LoVo (cell line): ENCODE data around the gene OCIAD1.
"Not testable (repeated sequence)": the region's sequence is repeated elsewhere in the genome, so short reads cannot be mapped to it uniquely, and the experiment has no call there.

Source experiments
- DNase-seq: peaks from one replicate; pipeline ENCODE4 v3.0.0-alpha.2; 2016; ENCODE audit warnings: low spot score

Gene OCIAD1, protein sequence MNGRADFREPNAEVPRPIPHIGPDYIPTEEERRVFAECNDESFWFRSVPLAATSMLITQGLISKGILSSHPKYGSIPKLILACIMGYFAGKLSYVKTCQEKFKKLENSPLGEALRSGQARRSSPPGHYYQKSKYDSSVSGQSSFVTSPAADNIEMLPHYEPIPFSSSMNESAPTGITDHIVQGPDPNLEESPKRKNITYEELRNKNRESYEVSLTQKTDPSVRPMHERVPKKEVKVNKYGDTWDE

DNA sequence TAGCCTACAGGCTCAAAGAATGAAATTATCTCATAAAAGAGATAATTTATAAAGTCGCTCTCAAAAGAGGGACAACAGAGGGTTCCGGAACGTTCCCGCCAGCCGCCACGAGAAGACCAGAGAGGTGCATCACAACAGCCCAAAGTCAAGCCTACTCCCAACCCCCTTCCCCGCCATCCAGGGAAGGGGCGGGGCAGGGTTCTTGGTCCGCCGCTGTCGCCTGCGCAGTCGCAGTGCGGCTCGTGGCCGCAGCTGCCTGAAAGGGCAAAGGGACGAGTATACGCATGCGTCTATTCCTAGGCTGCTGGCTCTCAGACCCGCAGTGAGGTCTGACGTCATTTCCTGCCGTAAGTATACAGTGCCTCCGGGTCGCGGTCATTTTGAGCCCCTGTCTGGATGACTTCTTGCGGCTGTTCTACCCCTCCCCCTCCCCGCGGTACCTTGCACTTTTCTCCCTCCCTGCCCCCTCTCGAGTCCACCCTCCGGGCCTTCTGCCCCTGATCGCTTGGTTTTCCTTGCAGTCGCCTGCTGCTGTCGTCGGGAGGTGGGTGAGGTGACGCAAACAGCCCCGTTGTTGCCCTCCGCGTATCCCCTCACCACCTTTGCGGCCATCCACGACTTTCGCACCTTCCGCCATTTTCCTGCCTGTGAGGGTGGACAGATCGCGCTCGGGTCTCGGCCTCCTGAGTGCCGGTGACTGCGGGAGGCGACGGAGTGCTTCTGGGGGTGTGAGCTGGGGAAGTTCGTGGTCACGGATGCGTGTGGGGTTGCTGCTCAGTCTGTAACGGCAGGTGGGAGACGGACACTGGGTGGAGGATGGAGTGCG is at the start of gene OCIAD1:
TSS of gene OCIAD1 (plus strand) at position 383 of the 826 bp plus-strand sequence. CDS start 1,537 bp downstream, outside the sequence.
- peak; percentile 99 for DNase-seq

DNA sequence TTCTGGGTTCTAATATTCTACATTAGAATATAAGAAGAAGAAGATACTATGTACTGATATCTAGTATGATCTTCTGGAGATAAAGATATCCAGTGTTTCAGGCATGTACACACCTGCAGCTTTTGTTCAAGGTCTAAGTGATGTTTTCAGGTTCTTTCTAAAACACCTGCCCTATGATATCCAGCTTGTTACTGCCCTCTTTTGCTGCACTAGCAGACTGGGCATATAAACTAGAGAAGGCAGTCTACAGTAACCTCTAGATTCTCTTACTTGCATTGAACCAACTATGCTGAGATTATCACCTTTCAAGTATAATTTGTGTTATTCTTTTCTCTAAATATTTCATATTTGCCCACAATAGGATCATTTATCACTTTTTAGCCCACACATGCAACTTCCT is 48.9 kb upstream of the OCIAD1 start:
- DNase-seq, result no peak

DNA sequence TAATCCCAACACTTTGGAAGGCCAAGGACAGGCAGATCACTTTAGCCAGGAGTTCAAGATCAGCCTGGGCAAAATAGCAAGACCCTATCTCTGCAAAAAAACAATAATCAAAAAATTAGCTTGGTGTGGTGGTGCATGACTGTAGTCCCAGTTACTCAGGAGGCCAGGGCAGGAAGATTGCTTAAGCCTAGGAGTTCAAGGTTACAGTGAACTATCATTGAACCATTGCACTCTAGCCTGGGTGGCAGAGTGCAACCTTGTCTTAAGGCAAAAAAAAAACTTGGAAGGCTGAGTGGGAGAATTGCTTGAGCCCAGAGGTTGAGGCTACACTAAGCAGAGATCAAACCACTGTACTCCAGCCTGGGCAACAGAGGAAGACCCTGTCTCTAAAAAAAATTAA is 45.6 kb upstream of the OCIAD1 start:
- no peak for DNase-seq

DNA sequence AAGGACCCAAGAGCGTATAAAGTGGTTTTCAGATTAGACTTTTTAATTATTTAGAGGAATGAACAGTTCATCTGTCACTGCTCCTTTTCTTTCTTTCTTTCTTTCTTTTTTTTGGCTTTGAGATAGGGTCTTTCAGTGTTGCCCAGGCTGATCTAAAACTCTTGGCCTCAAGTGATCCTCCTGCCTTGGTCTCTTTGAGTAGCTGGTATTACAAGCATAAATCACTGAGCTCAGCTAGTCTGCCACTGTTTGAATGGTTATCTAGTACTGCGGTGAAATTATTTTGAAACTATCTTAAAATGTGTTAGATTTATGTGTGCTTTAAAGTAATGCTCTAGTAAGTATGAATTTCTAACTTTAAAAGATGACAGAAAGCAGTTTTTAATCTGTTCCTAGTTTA is 44.3 kb upstream of the OCIAD1 start:
- DNase-seq, result no peak

DNA sequence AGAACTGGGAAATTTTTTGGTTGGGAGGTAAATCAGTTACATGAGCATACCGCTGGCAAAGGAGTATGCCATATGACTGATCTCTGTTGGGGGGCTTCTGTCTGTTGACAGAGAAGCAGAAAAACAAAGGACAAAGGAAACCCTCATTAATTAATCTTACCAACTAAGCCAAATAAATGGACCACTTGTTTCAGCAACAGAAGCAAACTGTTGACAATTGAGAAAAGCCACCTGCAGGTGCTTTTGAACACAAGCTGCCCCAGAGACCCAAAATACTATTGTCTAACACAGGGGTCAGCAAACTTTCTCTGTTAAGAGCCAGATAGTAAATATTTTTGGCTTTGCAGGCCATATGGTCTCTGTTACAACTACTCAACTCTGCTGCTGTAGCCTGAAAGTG is 43.8 kb upstream of the OCIAD1 start:
- no peak for DNase-seq

DNA sequence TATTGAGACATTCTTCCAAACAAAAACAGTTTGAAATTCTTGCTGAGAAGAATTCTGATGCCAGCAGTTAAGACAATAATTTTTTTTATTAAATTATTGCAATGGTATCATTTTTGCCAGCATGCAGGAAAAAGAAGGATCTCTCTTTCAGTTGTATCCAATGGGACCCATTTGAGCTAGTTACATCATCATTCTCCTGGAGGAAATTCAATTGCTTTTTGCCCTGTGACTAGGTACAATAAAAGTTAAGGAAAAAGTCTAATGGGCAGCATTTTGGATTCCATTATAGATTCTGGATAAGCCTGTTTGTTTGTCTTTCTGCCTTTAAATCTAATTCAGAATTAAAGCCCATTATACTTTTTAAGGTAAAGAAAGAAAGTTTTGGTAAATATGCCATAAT is 40.3 kb upstream of the OCIAD1 start:
- no peak for DNase-seq

DNA sequence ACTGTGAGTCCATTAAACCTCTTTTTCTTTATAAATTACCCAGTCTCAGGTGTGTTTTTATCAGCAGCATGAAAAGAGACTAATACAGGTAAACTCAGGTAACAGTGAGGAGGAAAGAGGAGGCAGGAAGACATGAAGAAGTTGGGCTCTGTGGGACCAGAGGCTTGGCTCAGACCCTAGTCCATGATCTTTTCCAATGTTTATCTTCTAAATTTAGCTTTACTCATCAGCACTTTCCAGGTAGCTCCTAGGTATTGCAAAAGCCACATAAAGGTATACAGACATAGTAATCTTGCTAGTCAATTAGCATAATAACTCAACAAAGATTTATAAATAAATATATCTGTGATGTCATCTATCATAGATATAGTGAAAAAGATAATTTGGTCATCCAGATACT is 39.6 kb upstream of the OCIAD1 start:
- DNase-seq, result no peak

DNA sequence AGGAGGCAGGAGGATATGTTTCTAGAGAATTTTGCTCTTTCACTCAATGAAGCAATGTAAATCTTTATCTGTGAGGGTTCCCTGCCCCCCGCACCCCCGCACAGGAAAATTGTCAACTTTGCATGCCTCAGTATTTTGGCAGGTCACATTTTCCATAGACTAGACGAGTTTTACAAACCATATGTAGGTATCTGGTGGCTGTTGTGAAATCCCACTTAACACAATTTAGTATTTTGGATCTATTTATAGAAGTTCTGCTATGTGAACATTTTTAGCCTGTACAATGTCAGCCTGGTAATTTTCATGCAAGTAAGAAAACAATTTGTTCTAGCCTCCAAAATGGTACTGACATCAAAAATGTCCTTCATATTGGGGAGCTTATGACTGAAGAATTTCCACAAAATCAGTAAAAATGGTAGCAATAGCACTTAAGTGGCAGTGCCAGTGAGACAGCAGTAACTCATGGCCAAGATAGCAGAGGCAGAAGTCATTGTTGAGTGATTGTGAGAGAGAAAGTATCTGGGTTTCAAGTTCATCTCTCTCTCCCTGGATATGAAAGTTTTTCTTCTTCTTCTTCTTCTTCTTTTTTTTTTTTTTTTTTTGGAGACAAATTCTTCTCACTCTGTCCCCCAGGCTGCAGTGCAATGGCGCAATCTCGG is 38.4 kb upstream of the OCIAD1 start:
- no peak for DNase-seq

DNA sequence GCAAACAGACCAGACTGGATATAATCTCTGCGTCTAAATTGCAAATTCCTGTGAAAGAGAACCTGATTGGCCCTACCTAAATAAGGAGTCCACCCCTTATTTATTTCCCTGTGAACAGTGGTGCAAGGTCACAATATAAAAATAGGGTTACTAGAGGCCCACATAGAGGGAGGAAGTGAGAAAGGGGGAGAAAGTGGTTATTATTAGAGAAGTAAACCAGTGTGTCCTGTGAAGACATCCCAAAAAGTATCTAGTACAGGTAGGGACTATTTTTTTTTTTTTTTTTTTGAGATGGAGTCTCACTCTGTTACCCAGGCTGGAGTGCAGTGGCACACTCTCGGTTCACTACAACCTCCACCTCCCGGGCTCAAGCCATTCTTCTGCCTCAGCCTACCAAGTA is 35.8 kb upstream of the OCIAD1 start:
- no peak for DNase-seq

DNA sequence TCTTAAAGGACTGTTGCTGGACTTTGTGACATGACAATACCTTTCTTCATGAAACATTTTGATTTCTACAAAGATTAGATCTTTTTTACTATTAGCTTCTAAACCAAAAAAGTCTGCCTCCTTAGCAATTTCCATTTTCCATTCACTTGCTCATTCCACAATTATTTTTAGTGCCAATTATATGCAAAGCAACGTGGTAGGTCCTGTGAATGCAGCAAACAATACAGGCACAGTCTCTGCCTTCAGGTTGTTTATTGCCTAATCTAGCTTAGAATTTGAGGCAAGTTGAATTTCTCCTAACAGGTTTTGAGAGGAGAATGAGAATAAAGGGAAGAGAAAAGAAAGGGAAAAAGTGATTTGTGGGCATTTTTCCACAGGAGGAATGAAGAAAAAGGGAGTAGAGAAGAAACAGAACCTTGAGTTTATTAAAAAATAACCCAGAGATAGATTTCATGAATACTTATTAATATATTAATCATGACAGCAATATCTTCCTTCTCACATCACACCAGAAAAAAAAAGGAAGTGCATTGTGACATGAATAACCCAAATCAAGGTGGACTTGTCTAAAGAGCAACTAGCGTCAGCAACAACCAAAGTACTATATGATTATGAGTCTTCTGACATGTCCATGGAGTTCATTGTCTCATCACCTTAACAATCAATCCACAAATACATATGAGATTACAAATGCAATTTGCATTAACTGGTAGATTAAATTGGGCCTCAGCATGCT is 34.5 kb upstream of the OCIAD1 start:
- no peak for DNase-seq

DNA sequence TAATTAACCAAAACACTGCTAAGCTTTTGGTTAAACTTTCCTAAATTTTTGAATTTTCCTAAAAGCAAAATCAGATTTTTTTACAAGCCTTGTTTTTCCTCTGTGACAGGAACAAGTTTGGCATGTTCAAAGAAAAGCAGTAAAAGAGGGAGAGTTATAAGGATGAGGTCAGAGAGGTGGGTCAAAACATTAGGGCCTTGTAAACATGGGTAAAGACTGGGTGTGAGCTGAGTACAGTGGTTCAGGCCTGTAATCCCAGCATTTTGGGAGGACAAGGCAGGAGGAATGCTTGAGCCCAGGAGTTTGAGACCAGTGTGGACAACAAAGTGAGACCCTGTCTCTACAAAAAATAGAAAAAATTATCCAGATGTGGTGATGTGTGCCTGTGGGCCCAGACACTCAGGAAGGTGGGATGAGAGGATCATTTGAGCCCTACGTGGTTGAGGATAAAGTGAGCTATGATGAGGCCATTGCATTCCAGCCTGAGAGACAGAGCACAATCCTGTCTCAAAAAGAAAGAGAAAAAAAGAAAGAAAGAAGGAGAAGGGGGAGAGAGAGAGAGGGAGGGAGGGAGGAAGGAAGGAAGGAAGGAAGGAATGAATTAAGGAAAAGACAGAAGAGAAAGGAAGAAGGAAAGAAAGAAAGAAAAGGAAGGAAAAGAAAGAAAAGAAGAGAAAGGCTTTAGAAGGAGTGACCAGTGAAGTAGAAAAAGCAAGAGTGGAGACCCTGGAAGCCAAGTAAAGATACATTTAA is 33.8 kb upstream of the OCIAD1 start:
- no peak for DNase-seq

DNA sequence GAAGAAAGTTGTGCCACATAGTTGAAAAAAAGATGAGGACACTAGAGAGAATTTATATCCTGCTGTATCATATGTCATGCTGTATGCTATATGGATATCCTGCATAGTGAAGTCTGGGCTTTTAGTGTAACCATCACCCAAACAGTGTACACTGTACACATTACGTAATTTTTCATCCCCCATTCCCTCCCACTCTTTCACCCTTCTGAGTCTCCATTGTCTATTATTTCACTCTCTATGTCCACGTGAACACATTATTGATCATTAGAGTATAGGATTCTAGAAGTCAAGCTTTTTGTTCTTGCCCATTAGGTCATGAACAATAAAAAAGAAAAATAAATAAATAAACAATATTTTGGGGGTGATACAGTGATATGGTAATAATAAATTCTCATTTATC is 32.8 kb upstream of the OCIAD1 start:
- DNase-seq, result no peak

DNA sequence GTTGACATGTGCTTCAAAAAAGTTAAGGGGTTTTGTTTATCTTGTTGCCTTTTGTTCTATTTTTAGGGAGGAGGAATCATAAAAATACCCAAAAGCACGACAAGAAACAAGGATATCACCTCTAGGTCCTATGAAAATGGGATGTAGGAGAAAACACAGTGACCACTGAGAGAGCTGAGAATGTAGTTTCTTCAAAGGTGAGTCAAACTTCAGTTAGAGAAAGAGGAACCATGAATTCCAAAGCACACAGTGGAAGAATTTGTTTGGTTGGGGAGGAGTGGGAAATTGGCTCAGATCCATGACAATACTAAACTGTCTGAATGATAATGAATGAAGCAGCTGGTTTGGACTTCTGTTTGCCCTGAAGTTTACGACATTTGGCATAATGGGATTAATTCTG is 31.7 kb upstream of the OCIAD1 start:
- DNase-seq, result no peak

DNA sequence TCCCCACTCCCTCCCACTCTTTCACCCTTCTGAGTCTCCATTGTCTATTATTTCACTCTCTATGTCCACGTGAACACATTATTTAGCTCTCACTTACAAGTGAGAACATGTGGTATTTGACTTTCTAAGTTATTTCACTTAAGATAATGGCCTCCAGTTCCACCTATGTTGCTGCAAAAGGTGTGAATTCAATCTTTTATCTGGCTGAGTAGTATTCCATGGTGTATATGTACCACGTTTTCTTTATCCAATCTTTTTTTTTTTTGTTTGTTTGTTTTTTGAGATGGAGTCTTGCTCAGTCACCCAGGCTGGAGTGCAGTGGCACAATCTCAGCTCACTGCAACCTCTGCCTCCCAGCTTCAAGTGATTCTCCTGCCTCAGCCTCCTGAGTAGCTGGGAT is 30.7 kb upstream of the OCIAD1 start:
- not testable (repeated sequence) for DNase-seq

DNA sequence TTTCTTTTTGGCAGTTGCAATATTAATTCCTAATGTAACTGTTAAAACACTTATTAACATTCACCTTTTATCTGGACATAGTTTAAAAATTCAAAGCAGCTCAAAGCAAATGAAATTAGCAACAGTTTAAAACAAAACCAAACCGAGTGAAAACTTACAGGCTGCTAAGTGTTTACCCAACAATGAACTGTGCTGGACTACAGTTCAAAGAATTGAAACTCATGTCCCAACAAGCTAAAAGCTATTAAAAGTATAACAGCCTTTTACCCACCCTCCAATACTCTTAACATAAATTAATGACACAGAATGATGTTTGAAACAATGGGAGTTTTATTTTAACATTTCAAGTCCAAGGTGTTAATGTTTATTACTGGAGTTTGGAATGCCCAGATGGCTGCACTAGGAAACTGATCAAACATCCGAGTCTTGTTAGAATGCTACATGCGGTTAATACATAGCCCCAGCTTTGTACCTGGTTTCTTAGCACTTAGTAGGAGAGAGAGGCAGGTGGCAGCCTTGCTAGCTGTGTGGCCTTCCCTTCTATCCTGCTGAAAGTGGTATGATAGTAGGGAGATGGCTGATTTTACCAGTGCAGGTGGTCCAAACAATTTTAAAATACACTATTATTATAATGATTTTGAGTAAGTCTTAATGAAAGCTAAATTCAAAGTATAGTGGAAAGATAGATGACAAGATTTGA is 29.7 kb upstream of the OCIAD1 start:
- no peak for DNase-seq

DNA sequence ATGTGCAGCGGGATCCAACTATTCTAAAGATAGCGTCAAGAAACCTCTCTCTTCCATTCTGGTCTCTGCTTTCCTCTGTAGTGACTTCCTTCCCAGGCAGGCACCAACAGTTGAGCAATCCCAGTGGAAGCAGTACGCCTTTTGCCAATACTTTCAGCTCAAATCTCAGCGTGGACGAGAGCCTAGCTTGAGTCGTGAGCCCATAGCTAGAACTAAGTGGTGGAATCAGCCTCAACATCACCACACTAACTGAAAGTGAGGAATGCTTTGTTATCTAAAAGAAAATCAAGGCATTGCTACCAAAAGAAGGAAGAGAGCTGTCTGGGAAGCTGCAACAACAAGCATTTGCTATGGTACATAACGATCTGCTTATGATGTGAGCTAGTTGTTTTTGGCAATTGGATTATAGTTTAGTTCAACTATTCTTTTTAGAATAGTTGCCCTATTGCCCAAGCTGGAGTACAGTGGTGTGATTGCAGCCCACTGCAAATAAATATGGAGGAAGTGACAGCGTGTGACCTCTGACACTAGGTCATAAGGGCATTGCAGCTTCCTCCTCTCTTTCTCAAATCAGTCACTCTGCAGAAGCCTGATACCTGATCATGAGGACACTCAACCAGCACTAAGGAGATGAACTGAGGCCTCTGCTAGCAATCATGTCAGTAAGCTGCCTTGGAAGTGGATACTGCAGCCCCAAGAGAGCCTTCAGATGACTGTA is 26.1 kb upstream of the OCIAD1 start:
- no peak for DNase-seq

DNA sequence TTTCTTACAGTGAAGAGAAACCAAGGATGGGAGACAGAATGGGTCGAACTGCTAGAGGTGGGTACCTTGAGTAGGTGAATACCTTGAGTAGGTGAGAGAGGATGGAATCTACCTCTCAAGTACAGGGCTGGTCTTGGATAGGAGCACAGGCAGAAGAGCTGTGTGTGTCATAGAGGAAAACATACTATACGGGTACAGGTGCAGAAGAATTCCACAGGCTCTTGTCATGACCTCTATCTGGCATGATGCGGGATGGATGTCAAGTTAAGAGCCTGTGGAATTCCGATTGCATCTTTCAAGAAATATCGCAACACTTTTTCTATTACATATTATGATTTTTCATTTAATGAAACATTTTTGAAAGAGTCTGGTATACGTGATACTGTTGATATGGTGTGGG is 18.0 kb upstream of the OCIAD1 start:
- no peak for DNase-seq

DNA sequence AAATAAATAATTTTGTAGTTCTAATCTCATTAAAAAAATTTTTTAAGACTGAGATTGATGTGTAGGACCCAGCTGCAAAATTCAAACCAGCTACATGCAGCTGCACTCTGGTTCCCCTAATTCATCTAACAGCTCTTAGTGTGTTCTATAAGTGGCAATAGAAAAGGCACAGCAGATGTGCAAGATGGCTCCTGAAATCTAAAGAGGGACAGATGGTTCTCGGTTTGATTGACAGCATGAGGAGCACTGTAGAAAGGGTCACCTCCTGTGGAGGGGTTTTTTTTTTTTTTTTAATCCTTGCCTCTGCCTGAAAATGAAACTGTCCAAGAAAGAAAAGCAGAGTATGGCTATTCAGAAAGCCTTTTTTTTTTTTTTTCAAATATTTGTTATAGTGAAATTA is 16.9 kb upstream of the OCIAD1 start:
- DNase-seq, result no peak

DNA sequence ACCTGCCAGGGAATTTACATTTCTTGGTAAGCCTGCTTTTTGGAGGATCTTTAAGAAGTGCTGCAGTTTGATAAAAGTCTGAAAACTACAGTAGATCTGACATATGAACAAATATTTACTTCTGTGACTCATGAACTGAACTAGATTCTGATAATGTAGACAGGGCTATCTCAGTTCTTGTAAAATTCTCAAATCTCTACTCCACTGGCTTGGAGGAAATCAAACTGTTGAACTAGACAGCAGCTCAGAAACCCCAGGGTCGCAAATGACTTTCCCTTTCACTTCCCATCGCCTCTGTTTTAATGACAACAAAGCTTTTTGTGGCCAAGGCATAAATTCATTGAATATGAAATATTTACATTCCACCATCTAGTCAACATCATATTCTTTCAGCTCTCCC is 15.4 kb upstream of the OCIAD1 start:
- DNase-seq, result no peak

DNA sequence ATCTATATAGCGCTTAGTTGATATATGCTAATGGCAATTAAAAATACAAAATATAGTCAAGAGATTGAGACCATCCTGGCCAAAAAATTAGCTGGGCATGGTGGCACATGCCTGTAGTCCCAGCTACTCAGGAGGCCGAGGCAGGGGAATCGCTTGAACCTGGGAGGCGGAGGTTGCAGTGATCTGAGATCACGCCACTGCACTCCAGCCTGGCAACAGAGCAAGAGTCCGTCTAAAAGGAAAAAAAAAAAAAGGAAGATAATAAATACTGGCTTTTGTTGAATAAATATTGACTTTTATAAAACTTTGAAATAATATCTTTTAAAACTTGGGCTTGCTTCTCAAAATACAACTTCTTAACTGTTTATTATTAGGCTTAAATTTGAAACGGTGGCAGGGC is 14.6 kb upstream of the OCIAD1 start:
- not testable (repeated sequence) for DNase-seq
